NOMO-1 treated with dmso at 0.1 percent for 144 hours (cell line): ENCODE measurements around the gene GPS2.

Experiments
- DNase-seq: peaks from one replicate; lab custom pipeline; 2025; ENCODE audit not compliant: unreplicated experiment; lab: John Stamatoyannopoulos, UW

The GPS2 gene, protein sequence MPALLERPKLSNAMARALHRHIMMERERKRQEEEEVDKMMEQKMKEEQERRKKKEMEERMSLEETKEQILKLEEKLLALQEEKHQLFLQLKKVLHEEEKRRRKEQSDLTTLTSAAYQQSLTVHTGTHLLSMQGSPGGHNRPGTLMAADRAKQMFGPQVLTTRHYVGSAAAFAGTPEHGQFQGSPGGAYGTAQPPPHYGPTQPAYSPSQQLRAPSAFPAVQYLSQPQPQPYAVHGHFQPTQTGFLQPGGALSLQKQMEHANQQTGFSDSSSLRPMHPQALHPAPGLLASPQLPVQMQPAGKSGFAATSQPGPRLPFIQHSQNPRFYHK

DNA sequence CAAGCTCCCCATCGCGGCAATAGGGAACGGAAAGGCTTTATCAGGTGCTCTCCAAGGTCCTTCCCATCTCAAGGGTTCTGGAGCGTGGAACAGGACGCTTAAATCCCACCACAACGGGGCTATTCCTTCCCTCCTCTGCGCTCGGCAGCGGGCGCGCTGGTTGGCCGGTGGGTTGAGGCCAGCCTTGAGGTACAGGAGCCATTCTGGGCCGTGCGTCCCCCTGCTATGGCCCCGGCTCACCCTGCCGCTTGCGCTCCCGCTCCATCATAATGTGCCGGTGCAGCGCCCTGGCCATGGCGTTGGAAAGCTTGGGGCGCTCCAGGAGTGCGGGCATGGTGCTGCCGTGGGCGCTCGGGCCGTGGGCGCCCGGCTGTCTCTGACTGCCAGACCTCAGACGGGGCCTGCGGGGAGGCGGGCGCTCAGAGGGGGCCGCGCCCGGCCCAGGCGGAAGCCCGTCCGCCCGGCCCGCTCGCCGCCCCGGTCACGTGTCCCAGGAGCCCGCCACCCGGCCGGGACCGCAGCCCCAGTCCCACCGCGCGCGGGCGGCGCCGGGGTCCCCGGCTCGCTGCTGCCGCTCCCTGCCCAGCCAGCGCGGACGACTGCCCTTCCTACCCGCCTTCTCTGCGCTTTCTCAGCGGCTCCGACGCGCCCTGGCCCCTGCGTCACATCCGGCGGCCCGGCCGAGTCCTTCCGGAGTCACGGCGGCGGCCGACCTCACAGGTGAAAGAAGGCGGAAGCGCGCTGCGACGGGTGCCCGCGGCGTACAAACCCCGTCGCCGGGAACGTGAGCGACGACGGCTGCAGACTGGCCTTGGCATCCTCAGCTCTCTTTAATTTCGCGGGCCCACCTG lies at the start of gene GPS2:
Gene GPS2 (minus strand): TSS at position 642 of the 851 bp plus-strand sequence. CDS start 308 bp downstream, at position 334.
- peak; percentile 80 for DNase-seq

DNA sequence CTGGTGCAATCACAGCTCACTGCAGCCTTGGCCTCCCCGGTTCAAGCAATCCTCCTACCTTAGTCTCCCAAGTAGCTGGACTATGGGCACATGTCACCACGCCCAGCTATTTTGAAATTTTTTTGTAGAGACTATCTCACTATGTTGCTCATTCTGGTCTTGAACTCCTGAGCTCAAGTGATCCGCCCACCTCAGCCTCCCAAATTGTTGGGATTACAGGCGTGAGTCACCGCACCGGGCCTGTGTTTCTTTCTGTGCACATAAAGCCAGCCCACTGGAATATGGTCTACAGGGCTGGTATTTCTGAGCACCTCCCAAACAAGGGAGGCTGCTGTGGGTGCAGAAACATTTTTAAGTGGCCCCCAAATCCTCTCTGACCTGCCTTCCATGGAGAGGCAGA lies 48.2 kb upstream of the GPS2 start:
- no peak for DNase-seq

DNA sequence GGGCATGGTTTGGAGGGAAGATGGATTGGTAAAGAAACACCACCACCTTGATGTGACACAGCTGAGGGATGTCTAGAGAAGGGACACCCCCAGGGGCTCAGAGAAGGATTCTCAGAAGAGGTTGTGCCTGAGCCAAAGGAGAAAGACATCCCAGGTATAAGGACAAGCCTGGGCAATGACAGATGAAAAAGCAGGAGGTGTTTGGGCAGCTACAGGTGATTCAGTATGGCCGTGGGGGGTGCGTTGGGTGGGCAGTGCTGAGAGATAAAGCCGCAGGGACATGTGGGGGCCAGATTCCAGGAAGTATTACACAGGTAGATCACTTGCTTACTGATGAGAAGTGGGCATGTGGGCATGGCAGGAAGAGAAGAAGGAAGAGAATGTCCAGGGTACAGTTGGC lies 46.7 kb upstream of the GPS2 start:
- DNase-seq: no peak

- DNase-seq: no peak
These were observed 42.2 kb upstream of the GPS2 start for GRCh38 chr17:7357381-7357780.

DNA sequence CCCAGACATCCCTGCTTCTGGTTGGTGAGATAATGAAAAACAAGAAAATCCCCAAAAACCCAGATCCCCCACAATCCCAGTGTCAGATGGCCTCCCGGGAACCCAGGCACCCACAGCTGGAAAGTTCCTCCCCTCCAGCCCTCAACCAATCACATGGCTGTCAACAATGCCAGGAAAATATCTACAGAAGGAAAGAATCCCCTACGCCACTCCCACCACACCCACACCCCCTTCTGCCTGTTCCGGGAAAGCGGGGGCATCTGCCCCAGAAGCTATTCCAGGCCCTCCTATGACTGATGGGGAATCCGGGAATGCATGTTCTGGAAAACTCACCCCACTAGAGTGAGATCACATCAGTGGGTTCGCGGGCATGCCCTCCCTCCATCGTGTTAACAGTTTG lies 41.6 kb upstream of the GPS2 start:
- DNase-seq: no peak

- DNase-seq: peak; percentile 38
These were observed 41.0 kb upstream of the GPS2 start for GRCh38 chr17:7356072-7356549.

DNA sequence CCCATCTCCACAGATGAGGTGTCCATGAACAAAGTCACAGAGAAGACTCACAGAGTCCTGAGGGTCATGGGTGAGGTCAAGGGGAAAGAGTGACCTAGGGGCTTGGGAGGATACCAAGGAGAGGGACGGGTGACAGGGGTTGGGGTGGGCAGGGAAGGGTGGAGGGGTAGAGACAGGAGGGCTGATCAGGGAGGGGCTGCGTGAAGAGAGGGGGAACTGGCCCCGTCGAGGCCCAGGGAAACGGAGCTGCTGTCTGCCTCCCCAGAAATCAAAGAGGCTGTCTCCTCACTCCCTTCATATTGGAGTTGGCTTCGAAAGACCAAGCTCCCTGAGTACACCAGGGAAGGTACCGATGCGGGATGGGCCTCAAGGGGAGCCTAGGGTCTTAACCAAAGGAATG lies 40.4 kb upstream of the GPS2 start:
- no peak for DNase-seq

GRCh38 chr17:7355053-7355452 lies 39.9 kb upstream of the GPS2 start, which contains the start of gene TMEM95:
TMEM95 (plus strand) TSS chr17:7355156; CDS start chr17:7355205, 49 bp downstream.
- no peak for DNase-seq

GRCh38 chr17:7354262-7354843 lies 39.2 kb upstream of the GPS2 start:
- DNase-seq: no peak

DNA sequence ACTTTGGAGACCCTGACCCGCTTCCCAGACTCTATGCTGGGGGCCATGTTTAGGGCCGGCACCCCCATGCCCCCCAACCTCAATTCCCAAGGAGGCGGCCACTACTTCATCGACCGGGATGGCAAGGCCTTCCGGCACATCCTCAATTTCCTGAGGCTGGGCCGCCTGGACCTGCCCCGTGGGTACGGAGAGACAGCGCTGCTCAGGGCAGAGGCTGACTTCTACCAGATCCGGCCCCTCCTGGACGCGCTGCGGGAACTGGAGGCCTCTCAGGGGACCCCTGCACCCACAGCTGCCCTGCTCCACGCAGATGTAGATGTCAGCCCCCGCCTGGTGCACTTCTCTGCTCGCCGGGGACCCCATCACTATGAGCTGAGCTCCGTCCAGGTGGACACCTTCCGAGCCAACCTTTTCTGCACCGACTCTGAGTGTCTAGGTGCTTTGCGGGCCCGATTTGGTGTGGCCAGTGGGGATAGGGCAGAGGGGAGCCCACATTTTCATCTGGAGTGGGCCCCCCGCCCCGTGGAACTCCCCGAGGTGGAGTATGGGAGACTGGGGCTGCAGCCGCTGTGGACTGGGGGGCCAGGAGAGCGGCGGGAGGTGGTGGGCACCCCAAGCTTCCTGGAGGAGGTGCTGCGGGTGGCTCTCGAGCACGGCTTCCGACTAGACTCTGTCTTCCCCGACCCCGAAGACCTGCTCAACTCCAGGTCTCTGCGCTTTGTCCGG lies 37.9 kb upstream of the GPS2 start:
- no peak for DNase-seq

DNA sequence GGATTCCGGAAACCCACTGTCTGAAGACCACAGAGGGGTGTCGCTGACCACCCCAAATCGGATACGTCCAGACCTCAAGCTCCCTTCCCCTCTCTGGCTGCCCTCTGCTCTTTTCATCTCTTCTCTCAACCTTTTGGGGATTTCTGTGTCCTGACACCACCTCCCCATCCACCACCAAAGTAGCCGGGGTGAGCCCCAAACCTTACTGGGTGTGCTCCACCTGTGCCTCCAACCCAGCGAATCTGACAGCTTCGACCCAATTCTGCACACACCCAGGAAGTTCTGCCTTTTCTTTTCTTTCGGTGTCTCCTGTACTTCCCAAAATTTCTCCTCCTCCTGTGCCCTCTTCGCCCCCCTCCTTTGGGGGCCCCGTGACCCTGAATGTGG lies 37.3 kb upstream of the GPS2 start:
- no peak for DNase-seq

DNA sequence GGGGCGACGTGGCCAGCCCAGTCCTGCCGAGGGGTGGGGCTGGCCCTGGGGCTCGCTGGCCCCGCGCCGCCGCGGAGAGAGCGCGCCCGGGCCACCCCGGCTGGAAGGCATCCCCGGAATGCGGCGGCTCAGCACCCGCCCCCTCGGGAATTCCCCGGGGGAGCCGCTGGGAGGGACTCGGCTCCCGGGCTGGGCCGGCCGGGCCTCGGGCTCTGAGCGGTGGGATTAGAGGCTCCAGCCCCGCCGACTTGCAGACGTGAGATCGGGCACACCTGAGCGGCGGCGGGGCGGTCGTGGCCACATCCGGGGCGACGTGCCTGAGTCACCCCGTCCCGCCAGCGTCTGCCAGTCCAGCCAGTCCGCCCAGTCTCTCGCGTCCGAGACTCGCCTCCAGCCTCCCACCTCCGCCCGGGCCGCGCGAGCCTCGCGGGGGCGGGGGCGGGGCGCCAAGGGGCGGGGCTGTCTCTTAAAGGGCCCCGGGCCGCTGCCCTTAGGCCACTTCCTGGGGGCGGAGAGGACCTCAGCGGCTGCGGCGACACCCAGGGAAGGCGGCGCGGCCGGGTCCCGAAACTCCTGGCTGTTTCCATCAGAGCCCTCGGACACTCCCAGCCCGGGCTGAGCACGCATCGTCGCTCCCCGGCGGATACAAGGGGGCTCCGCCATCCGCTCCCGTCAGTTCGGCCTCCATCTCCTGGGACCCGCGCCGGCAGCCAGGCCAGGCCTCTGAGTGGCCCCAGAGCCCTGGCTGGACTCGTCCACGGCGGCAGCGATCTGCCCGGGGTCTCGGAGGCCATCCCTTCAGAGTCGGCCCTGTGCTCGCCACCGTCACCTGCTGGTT lies 36.7 kb upstream of the GPS2 start, which contains the start of gene KCTD11:
Gene KCTD11 (plus strand): TSS at position 498 of the 838 bp plus-strand sequence.
- DNase-seq: peak; percentile 30

DNA sequence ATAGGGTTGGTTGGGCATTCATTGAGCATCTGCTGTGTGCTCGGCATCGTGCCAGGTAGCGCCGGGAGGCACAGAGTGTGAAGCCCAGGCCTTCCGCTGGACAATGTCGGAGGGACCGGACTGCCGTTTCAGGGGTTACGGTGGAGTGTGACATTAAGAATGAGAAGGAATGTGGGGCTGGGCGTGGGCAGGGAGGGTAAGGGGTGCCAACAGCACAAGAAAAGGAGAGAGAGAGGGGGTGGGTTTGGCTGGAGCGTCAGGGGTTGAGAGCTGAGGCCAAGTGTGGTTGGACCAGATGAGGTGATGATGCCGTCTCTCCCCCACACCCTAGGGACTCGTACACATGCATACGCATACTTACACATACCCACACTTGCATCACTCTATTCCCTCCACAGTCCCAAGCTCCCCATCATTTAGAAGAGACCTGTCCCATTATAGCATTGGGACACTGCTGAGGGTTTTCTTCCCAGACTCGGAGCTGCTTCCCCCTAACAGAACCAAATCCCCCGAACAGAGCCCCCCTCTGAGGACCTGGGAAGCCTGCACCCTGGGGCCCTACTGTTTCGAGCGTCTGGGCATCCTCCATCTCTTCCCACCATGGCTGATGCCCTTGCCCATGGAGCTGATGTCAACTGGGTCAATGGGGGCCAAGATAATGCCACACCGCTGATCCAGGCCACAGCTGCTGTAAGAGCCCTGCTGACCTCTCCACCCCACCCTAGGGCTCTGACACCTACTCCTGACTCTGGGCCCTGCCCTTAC lies 33.5 kb upstream of the GPS2 start:
- DNase-seq: no peak

DNA sequence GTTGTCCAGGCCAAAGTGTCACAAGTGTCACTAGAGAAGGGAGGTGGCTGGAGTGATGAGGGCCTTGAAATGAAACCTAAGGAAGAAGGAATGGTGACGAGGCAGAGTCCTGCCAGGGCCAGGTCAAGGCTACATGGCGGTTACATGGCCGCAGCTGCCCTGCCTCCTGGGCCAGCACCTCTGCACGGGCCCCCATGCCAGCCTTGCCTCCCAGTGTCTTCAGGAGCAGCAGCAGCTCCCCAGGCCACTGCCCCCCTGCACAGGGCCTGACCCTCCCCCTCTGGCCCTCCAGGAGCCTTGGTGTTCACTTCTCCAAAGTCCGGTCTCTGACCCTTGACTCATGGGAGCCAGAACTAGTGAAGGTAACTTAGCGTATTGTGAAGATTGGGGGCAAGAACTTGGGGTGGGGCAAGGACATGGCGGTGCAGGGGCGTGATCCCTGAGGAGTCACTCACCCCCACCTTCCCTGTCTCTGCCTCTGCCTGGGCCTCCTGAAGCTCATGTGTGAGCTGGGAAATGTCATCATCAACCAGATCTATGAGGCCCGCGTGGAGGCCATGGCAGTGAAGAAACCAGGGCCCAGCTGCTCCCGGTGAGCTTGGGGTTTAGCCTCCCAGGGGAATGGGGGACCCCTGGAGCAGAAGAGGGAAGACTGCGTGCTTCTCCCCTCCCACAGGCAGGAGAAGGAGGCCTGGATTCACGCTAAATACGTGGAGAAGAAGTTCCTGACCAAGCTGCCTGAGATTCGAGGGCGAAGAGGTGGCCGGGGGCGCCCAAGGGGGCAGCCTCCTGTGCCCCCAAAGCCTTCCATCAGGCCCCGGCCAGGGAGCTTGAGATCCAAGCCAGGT lies 32.7 kb upstream of the GPS2 start:
- DNase-seq: no peak

- no peak for DNase-seq
These were observed 31.8 kb upstream of the GPS2 start for GRCh38 chr17:7346761-7347614.

DNA sequence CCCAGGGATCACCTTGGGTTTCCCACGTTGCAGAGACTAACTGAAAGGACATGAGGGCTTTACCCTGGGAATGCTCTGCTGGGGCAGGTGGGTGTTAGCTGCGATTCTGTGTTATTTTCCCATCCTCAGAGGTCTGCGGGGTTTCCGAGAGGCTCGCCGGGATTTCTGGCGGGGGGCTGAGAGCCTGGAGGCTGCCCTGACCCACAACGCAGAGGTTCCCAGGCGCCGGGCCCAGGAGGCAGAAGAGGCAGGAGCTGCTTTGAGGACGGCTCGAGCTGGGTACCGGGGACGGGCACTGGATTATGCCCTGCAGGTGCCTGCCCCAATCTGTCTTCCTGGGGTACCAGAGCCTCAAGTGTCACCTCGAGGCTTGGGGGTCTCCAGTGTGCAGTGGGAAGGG lies 28.1 kb upstream of the GPS2 start:
- no peak for DNase-seq

GRCh38 chr17:7341842-7342241 lies 26.7 kb upstream of the GPS2 start:
- no peak for DNase-seq
